Measurements from ENCODE around the gene DCPS.
A peak's percentile ranks its signal among the peaks of the same experiment; 100 is the strongest.
"Not testable (repeated sequence)": the region's sequence is repeated elsewhere in the genome, so short reads cannot be mapped to it uniquely, and the experiment has no call there.

The DCPS gene

GRCh38 chr11:126290887-126291286 is 13.0 kb upstream of the DCPS start:
- DNase-seq, result no peak

GRCh38 chr11:126293726-126294125 is 10.1 kb upstream of the DCPS start:
- no peak for DNase-seq

- DNase-seq, result no peak
These were observed 6.9 kb upstream of the DCPS start for GRCh38 chr11:126297004-126297403.

- DNase-seq, result no peak
These were observed 706 bp downstream of the DCPS start for GRCh38 chr11:126304457-126305075.

- no peak for DNase-seq
These were observed 1.8 kb downstream of the DCPS start for GRCh38 chr11:126305699-126306098.

- DNase-seq, result peak; percentile 26
These were observed 3.8 kb downstream of the DCPS start for GRCh38 chr11:126307706-126308105.

- DNase-seq, result no peak
These were observed 4.4 kb downstream of the DCPS start for GRCh38 chr11:126308271-126308671.

- DNase-seq, result not testable (repeated sequence)
These were observed 4.9 kb downstream of the DCPS start for GRCh38 chr11:126308771-126309170.

- DNase-seq, result peak; percentile 55
These were observed 6.5 kb downstream of the DCPS start for GRCh38 chr11:126310200-126310991.

GRCh38 chr11:126310992-126311310 is 7.1 kb downstream of the DCPS start:
- DNase-seq, result no peak

GRCh38 chr11:126311401-126312291 is 7.8 kb downstream of the DCPS start:
- no peak for DNase-seq

GRCh38 chr11:126312961-126313360 is 9.1 kb downstream of the DCPS start:
- no peak for DNase-seq

GRCh38 chr11:126313826-126314225 is 10.0 kb downstream of the DCPS start:
- no peak for DNase-seq

GRCh38 chr11:126317432-126317755 is 13.5 kb downstream of the DCPS start:
- DNase-seq, result peak; percentile 27

GRCh38 chr11:126317756-126318573 is 14.1 kb downstream of the DCPS start:
- DNase-seq, result peak; percentile 65

- peak; percentile 95 for DNase-seq
These were observed 14.9 kb downstream of the DCPS start for GRCh38 chr11:126318574-126319373.

GRCh38 chr11:126319374-126319740 is 15.5 kb downstream of the DCPS start:
- DNase-seq, result no peak

- DNase-seq, result no peak
These were observed 19.1 kb downstream of the DCPS start for GRCh38 chr11:126322996-126323395.

GRCh38 chr11:126327281-126328000 is 23.6 kb downstream of the DCPS start:
- DNase-seq, result no peak

- no peak for DNase-seq
These were observed 24.1 kb downstream of the DCPS start for GRCh38 chr11:126328001-126328390.

GRCh38 chr11:126328444-126328843 is 24.6 kb downstream of the DCPS start:
- DNase-seq, result no peak

Data from HCEC 1CT (cell line).